Right ventricle myocardium inferior (tissue), 1 donor: ENCODE data around the gene DGKD. TPM values are rescaled to one million over a fixed set of nuclear protein-coding genes. Genes with fewer than 3 reads are reported as not detected.

ENCODE experiments used
- ATAC-seq: fragments of 200-7000 bp; cut with Tn5 transposase; one replicate; pipeline ENCODE4 v1.9.1; 2020; ENCODE audit warnings: mild to moderate bottlenecking, moderate library complexity
- DNase-seq: peaks from one replicate; pipeline ENCODE4 v3.0.0; 2021; ENCODE audit errors: missing footprints
- intact Hi-C: fragments of 100-400 bp; cut with DNase I; formaldehyde crosslinking; loops from one replicate; pipeline ENCODE4 v1.11.0; 2022
- total RNA-seq: library from RNA; stranded (reverse); fragmentation: NEBNext Ultra II Directional; extraction: Animal tissue kit (Norgen Biotek cat#: 25700); gene quantifications from one replicate; pipeline ENCODE4 v1.2.1, GENCODE V29; 2021
- donor health status: DM: no; HTN: yes; CAD: no; lungs with severe emphysema.

The DGKD gene
- total RNA-seq, 1 donor from 2014 or later, result 29.2 TPM

DNA sequence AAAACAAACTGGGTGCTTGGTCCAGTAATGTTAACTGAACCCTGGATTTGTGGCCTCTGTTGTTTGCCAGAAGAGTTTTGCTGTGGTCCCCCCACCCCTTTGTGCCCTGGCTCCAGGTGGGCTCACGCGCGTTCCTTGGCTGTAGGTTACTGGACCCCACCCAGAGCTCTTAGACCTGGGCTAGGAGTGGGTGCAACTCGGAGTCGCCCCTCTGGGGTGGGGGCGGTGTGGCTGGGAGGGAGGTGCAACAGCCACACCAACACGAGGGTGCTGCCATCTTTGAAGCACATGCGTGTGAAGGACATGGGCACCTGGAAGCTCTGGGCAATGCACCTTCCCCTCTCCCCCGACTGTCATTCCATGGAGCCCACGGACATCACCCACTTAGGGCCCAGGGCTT, 119.6 kb downstream of the DGKD start:
- DNase-seq (no peak), ATAC-seq (no peak)
- intact Hi-C loops, result no loop called here

DNA sequence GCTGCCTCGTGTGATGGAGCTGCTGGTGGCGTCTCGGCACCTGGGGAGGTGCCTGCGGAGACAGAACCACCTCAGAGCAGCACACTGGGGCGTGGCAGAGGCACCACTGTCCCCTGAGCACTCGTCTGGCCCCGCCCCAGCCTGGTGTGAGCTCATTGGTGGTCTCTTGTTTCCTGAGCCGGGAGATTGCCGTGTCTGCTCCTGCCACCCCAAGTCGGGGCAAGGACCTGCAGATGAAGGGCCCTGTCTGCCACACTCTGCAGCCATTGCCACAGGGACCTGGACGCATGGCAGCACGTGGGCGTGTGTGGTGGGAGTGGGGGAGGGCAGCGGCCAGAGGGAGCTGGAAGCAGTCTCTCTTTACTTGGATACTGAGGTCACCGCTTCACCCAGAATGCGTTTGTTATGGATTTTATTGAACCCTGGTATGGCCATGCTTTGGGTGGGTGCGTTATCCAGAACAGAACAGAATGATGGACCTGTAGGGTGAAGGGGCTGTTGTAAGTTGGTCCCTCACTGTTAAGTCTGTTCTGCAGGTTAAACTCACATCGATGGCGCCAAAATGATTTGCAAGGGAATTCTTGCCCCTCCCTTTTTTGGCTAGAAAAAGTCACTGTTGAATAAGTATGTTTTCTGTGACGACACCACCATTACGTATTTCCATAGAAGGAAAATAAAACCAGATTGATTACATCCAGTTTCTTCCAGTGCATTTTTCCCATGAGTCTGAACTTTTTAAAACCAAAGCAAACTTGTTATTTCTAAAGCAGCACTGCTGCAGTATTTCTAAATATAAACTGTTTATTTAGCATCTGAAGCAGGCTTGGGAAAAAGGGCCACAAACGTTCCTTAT, 120.2 kb downstream of the DGKD start:
- ATAC-seq (no peak), DNase-seq (no peak)

DNA sequence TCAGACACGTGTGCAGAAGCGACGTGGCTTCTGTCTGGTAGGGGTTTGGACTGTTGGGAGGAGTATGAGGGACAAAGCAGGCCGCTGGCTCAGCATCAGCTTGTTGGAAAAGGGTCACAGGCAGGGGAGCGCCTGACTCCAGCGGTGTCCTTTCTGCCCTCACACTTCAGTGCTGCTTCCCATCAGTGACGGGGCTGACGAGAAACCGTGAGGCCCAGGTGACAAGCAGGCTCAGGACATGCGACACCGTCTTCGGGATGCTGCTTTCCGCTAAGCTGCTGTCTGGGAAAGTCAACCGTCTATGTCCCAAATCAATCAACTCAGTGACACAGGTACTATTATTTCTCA, 121.7 kb downstream of the DGKD start:
- intact Hi-C loops, result no loop called here
- no peak for DNase-seq
- no peak for ATAC-seq

More for the DNA sequence above, 120.2 kb downstream of the DGKD start:
- intact Hi-C loops, result no loop called here

DNA sequence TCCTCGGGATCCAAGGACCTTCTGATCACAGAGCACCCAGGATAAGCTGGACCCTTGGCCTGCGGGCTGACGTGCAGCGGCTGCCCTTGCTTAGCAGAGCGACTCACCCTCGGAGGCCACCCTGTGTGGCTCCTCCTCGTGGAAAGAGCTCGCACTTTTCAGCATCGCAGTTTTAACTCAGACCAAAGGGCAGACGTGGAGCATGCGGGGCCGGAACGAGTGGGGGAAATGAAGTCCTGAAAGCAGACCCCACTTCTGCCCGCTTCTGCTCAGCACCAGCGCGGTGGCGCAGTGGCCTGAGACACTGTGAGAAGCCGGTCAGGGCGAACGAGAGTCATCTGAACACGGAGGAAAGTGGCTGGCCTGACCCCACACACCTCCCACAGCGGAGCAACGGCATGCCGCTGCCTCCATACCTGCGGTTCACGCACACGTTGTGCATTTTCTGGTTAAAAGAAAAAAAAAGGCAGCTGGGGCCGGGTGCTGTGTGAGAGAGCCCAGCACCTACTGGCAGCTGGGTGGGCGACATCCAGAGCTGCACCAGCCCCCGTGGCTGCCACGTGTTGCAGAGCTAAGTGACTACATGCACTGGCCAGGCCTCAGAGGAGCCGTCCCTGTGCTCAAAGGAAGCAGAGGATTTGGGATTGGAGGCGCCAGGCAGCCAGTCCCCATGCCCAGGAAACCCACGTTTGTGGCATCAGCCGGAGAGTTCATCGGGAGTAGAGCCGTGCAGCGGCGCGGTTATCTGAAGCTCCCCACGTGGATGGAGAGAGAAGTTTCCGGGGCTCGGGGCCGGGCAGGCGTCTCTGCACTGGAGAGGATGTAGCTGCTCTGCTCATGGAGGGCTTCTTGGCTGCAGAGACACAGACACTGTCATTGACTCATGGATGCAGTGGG, 122.6 kb downstream of the DGKD start:
- intact Hi-C loops, result no loop called here
- ATAC-seq, result no peak
- no peak for DNase-seq

DNA sequence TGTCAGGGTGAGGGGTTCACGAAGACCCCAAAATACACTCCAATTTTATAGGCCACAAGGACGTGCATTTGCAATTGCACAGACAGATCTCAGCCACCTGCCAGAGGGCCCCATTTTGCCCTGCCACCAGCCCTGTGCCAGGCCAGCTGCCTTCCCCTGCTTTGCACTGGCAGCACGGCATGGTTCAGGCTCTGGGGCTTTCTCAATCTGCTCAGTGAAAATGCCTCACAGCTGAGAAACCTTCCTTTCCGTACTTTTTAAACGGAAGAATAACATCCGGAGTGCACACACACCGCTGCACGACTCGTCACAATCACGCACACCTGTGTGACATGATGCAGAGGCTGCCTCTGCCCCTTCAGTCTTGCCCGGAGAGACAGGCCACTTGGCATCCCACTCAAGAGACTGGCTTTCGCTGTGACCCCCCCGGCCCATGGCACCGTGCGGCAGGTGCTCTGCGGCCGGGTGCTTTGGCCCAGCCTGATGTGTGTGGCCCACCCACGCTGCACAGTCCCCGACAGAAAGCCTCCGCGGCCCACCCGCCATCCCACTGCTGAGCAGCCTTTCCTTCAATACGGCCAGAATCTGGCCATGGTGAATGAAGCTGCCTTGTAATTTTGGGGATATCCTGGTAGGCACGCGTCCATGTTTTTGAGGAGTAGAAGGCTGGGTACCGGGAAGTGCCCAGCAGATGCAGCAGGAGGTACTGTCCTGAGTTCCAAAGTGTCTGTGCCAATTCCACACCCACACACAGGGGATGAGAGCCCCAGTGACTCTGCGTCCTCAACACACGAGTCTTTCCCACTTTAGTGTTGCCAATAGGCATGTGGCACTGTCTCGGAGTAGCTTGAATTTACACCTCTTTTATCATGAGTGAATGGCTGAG, 123.5 kb downstream of the DGKD start:
- ATAC-seq (no peak), DNase-seq (no peak)
- intact Hi-C loops, result no loop called here

DNA sequence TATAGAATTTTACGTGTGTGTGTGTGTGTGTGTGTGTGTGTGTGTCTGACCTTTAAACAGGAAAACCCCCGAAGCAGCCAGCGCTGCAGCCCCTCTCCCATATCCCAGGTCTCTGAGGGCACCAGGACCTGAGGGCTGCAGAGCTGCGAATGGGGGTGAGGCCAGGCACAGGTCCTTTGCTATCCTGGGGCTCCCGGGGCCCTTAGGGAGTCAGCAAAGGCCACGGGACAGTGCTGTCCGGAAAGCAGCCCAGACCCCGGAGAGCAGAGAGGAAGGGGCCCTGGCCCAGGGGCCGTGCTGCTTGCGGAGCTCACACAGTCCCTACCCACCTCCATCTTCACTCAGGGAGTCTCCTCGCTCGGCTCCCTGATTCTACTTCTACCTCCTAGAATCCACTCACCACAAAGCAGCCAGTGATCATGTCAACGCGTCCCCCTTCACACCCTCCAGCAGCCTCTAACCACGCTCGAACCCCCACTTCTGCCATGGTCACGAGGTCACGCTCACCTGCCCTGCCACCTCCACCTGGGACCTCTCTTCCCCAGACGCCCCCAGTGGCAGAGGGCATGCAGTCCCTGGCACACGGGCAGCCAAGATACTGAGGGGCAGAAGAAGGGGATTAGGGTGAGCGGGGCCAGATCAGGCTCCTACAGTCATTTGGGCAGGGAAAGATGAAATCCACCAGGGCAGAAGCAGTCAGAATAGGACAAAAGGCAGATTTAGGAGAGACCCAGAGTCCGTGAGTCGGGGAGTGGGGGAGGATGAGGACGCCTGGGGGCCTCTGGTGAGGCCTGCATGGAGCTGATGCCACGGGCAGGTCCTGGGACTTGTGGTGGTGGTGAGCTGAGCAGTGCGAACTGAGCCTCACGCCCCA, 125.6 kb downstream of the DGKD start:
- intact Hi-C loops, result no loop called here
- DNase-seq, result no peak
- peak; percentile 33 for ATAC-seq

DNA sequence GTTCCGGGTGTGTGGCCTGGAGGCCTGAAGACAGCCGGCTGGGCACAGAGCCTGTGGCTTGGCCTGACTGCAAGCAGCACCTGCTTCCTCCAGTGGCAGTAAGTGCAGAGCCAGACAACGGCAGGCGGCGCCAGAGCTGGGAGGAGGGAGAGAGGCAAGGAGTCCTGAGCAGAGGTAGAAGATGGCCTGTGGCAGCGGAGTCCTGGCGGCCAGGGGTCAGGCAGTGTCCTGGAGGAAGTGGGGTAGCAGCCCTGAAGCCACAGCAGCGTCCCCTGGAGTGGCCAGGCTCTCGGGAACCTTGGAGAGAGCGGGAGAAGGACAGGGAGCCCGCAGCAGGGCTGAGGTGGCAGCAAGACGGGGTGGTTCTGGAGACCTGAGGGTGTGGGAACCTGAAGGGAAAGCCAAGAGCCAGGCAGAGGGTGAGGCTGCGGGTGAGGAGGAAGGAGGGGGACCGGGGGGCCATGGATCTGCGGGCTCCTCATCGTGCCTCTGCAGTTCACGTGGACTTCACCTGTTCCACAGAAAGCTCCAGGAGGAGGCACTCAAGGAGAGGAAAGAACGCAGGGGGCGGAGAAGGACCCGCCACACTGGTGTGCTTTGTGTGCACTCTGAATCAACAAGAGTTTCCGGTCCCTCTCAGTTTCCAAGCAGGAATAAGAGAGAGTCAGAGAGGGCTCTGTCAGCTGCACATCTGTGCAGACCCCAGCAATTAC, 126.4 kb downstream of the DGKD start:
- DNase-seq (no peak), ATAC-seq (no peak)
- intact Hi-C loops, result no loop called here

DNA sequence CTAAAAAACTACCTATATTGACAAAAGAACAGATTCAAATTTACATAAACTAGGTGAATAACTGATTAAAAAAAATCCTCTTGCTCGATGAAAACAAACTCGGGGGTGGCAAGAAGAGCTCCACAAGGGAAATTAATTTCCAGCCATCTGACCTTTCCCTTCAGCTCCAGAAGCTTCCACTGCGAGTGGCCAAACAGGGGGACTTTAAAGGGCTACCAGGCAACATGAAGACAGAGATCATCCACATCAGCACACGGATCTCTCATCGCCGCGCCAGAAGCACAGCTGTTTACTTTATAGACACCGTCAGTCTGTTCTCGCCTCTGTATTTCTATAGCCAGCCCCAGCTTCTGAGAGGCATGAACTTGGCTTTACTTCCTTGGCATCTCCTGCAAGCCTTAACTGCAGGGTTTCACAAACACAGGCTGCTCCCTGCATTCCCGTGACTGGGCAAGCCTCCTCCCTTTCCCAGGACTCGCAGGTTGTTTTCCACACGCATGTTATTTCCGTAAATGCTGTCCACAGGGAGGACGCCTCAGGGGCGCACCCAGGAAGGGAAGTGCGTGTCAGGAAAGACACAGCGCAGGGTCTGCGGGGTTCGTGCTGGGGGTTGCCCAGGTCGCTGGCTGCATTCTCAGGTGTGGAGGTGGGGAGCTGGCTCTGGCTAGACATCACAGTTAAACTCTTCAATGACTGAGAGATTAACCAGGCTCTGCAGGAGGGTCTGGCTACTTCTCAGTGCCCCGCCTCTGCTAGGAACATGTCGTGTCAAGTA, 127.3 kb downstream of the DGKD start:
- intact Hi-C loops, result no loop called here
- ATAC-seq, result no peak
- no peak for DNase-seq

DNA sequence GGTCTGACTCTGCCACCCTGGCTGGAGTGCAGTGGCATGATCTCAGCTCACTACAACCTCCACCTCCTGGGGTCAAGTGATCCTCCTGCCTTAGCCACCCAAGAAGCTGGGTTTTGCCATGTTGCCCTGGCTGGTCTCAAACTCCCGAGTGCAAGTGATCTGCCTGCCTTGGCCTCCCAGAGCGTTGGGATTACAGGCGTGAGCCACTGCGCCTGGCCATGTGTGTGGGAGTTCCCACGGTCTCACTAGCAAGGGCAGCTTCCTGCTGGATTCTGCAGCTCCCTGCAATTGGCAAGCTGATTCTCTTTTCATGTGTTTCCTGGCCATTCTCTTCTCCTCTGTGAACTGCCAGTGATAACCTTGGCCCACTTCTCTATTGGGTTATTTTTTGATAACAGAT, 128.3 kb downstream of the DGKD start:
- intact Hi-C loops, result no loop called here
- DNase-seq (no peak), ATAC-seq (no peak)

DNA sequence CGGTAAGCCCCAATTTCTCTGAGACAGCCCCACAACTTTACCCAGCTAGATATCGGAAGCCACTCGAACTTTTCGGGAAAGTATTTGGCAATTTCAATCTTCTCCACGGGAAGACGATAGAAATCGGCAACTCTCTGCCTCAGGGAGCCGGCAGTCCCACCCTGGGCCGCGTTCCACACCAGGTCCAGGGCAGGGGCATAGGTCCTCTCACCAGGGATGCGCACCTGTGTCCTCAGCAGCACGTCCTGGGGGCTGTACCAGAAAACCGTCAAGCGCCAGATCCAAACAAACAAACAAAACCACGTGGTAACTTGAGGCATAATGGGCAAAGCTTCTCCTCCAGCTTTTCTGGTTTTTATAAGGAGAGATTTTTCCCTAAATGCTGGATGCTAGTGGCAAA, 131.4 kb downstream of the DGKD start:
- intact Hi-C loops, result no loop called here
- ATAC-seq, result no peak
- no peak for DNase-seq

DNA sequence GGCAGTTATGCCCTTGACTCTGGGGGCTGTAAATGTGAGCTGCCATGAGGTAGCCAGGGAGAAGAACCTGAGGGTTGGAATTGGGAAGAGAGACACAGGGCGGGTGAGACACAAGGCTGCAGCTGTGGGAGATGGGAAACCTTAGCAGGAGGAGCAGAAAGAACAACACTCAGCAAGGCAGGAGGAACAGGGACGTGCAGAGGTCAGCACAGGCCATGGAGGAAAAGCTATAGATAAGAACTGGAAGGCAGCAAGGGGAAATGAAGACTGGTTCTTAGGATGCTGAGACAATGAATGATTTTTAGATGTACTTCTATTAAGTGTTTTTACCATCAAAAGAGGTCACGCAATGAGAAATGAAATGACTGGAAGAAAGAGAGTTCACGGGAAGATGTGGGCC, 132.1 kb downstream of the DGKD start:
- intact Hi-C loops, result no loop called here
- ATAC-seq (no peak), DNase-seq (no peak)

DNA sequence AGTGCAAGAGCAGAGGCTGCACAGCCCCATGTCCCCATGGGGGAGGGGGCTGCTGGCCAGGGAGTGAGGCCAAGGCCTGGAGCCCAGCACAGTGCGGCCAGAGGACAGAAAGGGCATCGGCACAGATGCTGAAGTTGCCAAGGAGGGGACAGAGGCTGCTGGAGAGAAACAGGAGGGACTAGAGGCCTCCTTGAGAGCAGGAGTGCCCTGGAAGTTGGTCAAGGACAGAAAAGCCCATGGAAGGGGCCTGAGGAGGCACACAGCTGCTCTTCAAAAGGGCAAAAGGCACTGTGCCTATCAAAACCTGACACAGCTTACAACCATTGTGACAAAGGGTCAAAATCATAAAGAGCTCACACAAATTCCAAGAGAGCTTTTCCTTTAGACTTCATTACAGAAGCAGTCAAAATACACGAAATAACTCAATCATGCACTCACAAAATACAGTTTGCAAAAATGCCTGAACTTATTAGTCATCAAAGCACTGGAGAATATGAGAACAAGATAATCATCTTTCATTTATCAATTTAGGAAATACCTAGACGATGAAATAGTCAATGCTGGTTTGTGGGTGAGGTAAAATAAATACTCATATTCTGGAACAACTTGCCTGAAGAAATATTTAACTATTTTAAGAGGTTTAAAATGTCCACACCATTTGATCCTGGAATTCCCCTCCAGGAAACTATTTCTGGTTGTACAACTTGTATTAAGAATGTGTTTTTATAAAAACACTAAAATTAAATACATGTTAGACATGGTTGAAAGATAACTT, 132.7 kb downstream of the DGKD start:
- no peak for DNase-seq
- no peak for ATAC-seq
- intact Hi-C loops, result no loop called here

DNA sequence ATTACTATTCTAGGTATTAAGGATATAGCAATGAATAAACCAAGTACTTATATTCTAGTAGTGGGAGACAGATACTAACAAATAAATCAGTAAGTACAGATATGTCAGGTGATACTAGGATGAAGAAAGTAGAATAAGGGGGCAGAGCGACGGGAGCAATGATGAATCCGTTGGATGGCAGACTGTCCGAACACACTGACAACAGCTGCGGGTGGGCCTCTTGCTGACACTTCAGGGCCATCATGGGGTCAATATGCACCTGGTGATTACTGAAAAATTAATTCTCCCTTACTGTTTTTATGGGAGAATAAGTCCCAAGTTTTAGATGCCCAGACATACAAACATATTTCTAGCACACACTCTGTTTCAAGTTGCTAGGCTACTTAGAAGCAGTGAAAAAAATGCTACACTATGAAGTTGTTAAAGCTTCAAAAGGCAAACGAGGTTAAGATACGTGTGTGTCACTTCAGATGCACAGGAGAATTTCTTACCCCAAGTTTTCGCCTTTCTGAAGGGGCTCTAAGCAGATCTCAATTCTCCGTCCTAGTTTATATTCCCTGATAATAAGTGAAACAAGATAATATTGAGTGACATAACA, 133.6 kb downstream of the DGKD start:
- DNase-seq (no peak), ATAC-seq (no peak)
- intact Hi-C loops, result no loop called here

DNA sequence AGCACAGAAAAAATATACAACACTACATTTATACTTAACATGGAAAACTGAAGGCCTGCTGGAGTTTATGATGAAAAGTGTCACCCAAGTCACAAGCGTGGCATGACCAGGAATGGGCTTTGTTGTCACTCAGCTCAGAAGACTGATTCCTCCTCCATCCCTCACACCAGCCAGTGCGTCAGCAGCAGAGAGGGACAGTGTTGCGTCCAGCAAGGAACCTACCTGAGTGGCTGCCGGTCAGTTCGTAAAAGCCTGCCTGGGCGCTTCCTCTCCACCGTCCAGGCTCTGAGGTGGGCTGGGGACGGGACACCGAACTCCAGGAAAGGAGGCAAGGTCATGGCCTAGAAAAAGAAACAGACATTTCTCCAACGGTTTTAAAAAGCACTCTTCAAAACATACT, 134.8 kb downstream of the DGKD start:
- ATAC-seq (no peak), DNase-seq (no peak)
- intact Hi-C loops, result no loop called here

DNA sequence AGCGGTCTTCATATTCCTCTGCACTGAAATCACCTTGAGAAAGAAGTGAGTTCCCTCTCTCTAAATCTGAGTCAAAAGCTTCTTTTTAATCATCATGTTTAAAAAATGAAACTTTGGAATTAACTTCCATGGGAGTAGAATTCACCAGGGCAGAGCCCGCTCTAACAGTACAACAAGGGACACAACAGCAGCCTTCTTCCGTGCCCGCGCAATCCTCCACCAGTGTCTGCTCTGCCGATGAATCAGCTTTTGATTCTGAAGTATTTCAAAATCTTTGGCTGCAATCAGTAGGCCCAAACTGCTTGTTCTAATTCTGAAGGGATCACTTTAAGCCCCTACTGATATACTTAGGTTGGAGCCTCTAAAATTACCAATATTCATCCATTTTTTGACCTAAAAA, 135.4 kb downstream of the DGKD start:
- intact Hi-C loops, result no loop called here
- no peak for DNase-seq
- no peak for ATAC-seq

DNA sequence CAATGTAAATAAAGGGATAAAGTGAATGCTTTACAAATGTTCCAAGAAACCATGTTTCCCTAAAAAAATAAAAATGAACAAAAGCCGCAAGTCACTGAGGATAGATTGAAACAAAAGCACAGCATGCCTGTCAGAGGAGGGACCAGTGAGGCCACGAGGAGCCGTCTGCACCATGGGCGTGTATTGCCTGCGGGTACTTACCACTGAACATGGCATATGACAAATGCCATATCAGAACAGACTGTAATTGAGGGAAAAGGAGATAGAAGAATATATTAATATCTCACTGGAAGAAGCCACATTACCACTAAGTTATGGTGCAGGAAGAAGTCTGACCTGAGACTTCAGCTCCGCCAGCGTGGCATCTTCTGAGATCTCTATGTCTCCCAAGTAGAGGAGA, 136.5 kb downstream of the DGKD start:
- no peak for ATAC-seq
- intact Hi-C loops, result no loop called here
- no peak for DNase-seq
